NCI-H526 (cell line): ENCODE results near the gene FAM184A.
"Not testable (repeated sequence)": the region's sequence is repeated elsewhere in the genome, so short reads cannot be mapped to it uniquely, and the experiment has no call there.

ENCODE experiments used
- DNase-seq, 2 experiments: peaks; one replicate each; lab custom pipeline; 2025; lab: John Stamatoyannopoulos, UW

Gene FAM184A

GRCh38 chr6:119078376-119079282 lies at the start of gene FAM184A:
Gene FAM184A, minus strand, starts transcription at chr6:119078664. Its CDS starts 365 bp downstream, at chr6:119078299.
- peak; percentile 50 to 82 for DNase-seq

- DNase-seq, result no peak
Observed at GRCh38 chr6:119127627-119128026, 49.2 kb upstream of the FAM184A start.

GRCh38 chr6:119126826-119127225 lies 48.4 kb upstream of the FAM184A start:
- no peak for DNase-seq

GRCh38 chr6:119126140-119126539 lies 47.7 kb upstream of the FAM184A start:
- no peak for DNase-seq

GRCh38 chr6:119125576-119125975 lies 47.1 kb upstream of the FAM184A start:
- DNase-seq, result no peak

- no peak for DNase-seq
Observed at GRCh38 chr6:119124079-119124824, 45.8 kb upstream of the FAM184A start.

GRCh38 chr6:119122336-119122735 lies 43.9 kb upstream of the FAM184A start:
- DNase-seq, result peak in 1 of 2 experiments; percentile 23

- DNase-seq, result no peak
Observed at GRCh38 chr6:119121367-119121766, 42.9 kb upstream of the FAM184A start.

GRCh38 chr6:119119989-119120388 lies 41.5 kb upstream of the FAM184A start:
- DNase-seq, result no peak

GRCh38 chr6:119119062-119119461 lies 40.6 kb upstream of the FAM184A start:
- not testable (repeated sequence) for DNase-seq

GRCh38 chr6:119116712-119117281 lies 38.3 kb upstream of the FAM184A start:
- no peak for DNase-seq

GRCh38 chr6:119113961-119114360 lies 35.5 kb upstream of the FAM184A start:
- DNase-seq, result no peak

GRCh38 chr6:119112812-119113530 lies 34.5 kb upstream of the FAM184A start:
- no peak for DNase-seq

- DNase-seq, result peak in 1 of 2 experiments; percentile 74
Observed at GRCh38 chr6:119110601-119111548, 32.4 kb upstream of the FAM184A start.

- no peak for DNase-seq
Observed at GRCh38 chr6:119109654-119110325, 31.3 kb upstream of the FAM184A start.

GRCh38 chr6:119108076-119108475 lies 29.6 kb upstream of the FAM184A start:
- no peak for DNase-seq

- DNase-seq, result no peak
Observed at GRCh38 chr6:119105282-119105681, 26.8 kb upstream of the FAM184A start.

- DNase-seq, result no peak
Observed at GRCh38 chr6:119102901-119103300, 24.4 kb upstream of the FAM184A start.

GRCh38 chr6:119100115-119100514 lies 21.7 kb upstream of the FAM184A start:
- no peak for DNase-seq

- not testable (repeated sequence) for DNase-seq
Observed at GRCh38 chr6:119097815-119098361, 19.4 kb upstream of the FAM184A start.
